Cardiac muscle cell (in vitro differentiated cells and primary cell): ENCODE measurements around the gene PTHLH. TPM values are rescaled to one million over a fixed set of nuclear protein-coding genes. Genes with fewer than 3 reads are reported as not detected.

ENCODE experiments used
- DNase-seq, 2 donors: peaks; one replicate each; pipeline versions ENCODE4 v3.0.0 to v3.0.0-alpha.2; 2010 to 2017; ENCODE audit warnings: low read depth in 1 of 2, low spot score in 1 of 2
- H3K27ac ChIP-seq: fragments of 200-600 bp; sonication (generic); 2 replicates; pipeline ENCODE4 v1.5.1; 2016
- H3K27me3 ChIP-seq: fragments of 200-600 bp; sonication (generic); 2 replicates; pipeline ENCODE4 v1.6.0; 2016; ENCODE audit warnings: control low read depth
- H3K36me3 ChIP-seq: fragments of 200-600 bp; sonication (generic); 2 replicates; pipeline ENCODE4 v1.5.1; 2016; ENCODE audit warnings: control low read depth
- H3K4me1 ChIP-seq: fragments of 200-600 bp; sonication (generic); 2 replicates; pipeline ENCODE4 v1.8.1; 2017; ENCODE audit warnings: low read depth, mild to moderate bottlenecking, mixed run types
- H3K4me3 ChIP-seq: fragments of 200-600 bp; sonication (generic); 2 replicates; pipeline ENCODE4 v1.5.1; 2016; ENCODE audit warnings: mild to moderate bottlenecking
- H3K9me3 ChIP-seq: fragments of 200-600 bp; sonication (generic); 2 replicates; pipeline ENCODE4 v1.5.1; 2017; ENCODE audit warnings: low read depth, mild to moderate bottlenecking, control low read depth
- CTCF ChIP-seq: IDR thresholded peaks from 2 replicates; pipeline ENCODE4 v1.5.1; 2012; ENCODE audit warnings: low read depth, mild to moderate bottlenecking, low read length
- polyA plus RNA-seq: library from polyadenylated mRNA; unstranded; fragments of >200 nt; fragmentation: Nextera tagmentation; extraction: Ambion mirVana; gene quantifications from 2 replicates; pipeline ENCODE4 v1.2.1, GENCODE V29; 2016
- total RNA-seq: library from RNA; depleted of rRNA; stranded (reverse); fragments of >200 nt; gene quantifications from 2 replicates; pipeline ENCODE4 v1.2.3, GENCODE V29; 2016

PTHLH gene
- total and polyA plus RNA-seq, 2 experiments from 2014 or later: not detected

- Histone ChIP-seq H3K36me3 (no peaks in the 10 kb centered on the region), H3K27me3 (no peaks in the 10 kb centered on the region), H3K9me3 (no peaks in the 10 kb centered on the region), H3K4me3 (no peak overlapping the region), H3K4me1 (no peaks in the 10 kb centered on the region), H3K27ac (no peak overlapping the region)
- no peak for TF ChIP-seq CTCF
- DNase-seq: peak in 1 of 2 donors; percentile 17
Observed at GRCh38 chr12:27924350-27925135, 48.0 kb downstream of the PTHLH start.

- Histone ChIP-seq H3K36me3 (no peaks in the 10 kb centered on the region), H3K4me3 (no peak overlapping the region), H3K27me3 (no peaks in the 10 kb centered on the region), H3K4me1 (no peaks in the 10 kb centered on the region), H3K9me3 (no peaks in the 10 kb centered on the region), H3K27ac (no peak overlapping the region)
- peak in 1 of 2 donors; percentile 70 for DNase-seq
- TF ChIP-seq CTCF: no peak
Observed at GRCh38 chr12:27922531-27923139, 49.9 kb downstream of the PTHLH start.

DNA sequence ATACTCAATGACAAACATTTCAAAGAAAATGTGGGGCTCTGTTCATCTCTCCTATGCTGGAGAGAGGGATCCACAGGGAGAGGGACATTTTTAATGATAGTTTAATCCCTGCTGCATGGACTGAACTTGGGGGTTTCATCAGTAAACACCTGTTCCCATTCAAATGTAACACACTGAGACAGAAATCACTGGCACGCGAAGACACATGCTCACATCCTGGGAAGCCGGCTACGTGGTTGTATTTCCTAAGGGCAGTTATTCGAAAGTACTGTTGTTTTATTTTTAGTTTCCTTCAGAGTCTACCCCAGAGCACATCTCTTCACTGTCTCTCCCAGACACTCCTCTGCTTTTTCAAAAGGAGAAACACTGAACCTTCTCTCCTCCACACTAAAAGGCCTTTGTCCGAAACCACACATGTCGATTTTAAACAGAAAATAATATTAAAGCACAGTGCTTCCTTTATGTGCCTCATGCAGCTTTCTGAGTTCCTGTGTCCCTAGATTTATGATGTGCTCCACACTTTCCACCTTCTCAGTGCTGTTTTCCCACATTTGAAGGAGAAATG, 52.8 kb downstream of the PTHLH start:
- no peak for DNase-seq

GRCh38 chr12:27915536-27915935, 57.0 kb downstream of the PTHLH start:
- H3K36me3 ChIP-seq: no peaks in the 10 kb centered on the region
- TF ChIP-seq CTCF: no peak
- H3K9me3 ChIP-seq: no peaks in the 10 kb centered on the region
- no peaks in the 10 kb centered on the region for H3K27me3 ChIP-seq
- no peak overlapping the region for H3K4me3 ChIP-seq
- no peaks in the 10 kb centered on the region for H3K4me1 ChIP-seq
- no peak overlapping the region for H3K27ac ChIP-seq
- no peak for DNase-seq

More for the DNA sequence above, 52.8 kb downstream of the PTHLH start:
- no peak for TF ChIP-seq CTCF
- Histone ChIP-seq H3K4me1 (no peaks in the 10 kb centered on the region), H3K27ac (no peak overlapping the region), H3K9me3 (no peaks in the 10 kb centered on the region), H3K27me3 (no peaks in the 10 kb centered on the region), H3K36me3 (no peaks in the 10 kb centered on the region), H3K4me3 (no peak overlapping the region)

DNA sequence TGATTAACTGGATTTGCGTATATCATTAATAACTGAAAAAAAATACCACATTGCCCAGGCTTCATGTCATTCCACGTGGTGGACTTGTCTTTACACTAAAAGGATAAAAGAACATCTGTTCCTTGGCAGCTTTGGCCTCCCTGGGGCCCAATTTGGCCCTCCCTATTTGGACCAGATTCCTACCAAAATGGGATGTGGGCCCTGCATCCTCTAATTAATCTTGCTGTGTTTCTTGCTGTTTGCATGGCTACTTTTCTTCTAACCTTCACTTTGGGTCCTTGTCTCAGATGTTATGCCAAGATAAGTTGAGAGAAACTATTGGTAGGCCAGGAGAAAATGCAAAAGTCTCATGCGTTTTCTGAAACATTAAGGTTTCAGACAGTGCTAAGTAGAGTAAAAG, 57.5 kb downstream of the PTHLH start:
- H3K36me3 ChIP-seq: no peaks in the 10 kb centered on the region
- no peak overlapping the region for H3K27ac ChIP-seq
- no peaks in the 10 kb centered on the region for H3K27me3 ChIP-seq
- no peak overlapping the region for H3K4me3 ChIP-seq
- H3K4me1 ChIP-seq: no peaks in the 10 kb centered on the region
- H3K9me3 ChIP-seq: no peaks in the 10 kb centered on the region
- DNase-seq: no peak
- no peak for TF ChIP-seq CTCF
